Stomach (tissue), 4 donors: ENCODE data around the gene MCCC2.

ENCODE experiments used
- EP300 ChIP-seq: sonication (generic); formaldehyde crosslinking; IDR thresholded peaks from one replicate; pipeline ENCODE4 v1.6.1; 2017; ENCODE audit warnings: antibody characterized with exemption
- POLR2A ChIP-seq, 4 donors: fragments of 450-650 bp; IDR thresholded peaks; one replicate each; pipeline ENCODE4 v1.6.1; 2016; ENCODE audit warnings: antibody characterized with exemption in 4 of 4, control low read depth in 2 of 4, mild to moderate bottlenecking in 1 of 4, moderate library complexity in 1 of 4
- POLR2AphosphoS5 ChIP-seq, 3 donors: sonication (generic); formaldehyde crosslinking; IDR thresholded peaks; one replicate each; pipeline ENCODE4 v1.6.1; 2016; ENCODE audit warnings: antibody characterized with exemption in 3 of 3
- TF ChIP-seq, protein P1 (sequence below), 7 experiments: fragments of 450-650 bp in 4 of 7; fragments of 200-600 bp in 3 of 7; sonication (generic) in 3 of 7; IDR thresholded peaks; one replicate each; pipeline ENCODE4 v1.5.1; 2016 to 2019; ENCODE audit warnings: antibody characterized with exemption in 7 of 7, control low read depth in 2 of 7, mild to moderate bottlenecking in 1 of 7

GRCh38 chr5:71699233-71699632 is 112.1 kb downstream of the MCCC2 start:
- TF ChIP-seq POLR2A (IDR thresholded peaks at IDR 0.05) (no peak), POLR2AphosphoS5 (IDR thresholded peaks at IDR 0.05) (no peak), EP300 (no peak)
- TF ChIP-seq, protein P1, sequence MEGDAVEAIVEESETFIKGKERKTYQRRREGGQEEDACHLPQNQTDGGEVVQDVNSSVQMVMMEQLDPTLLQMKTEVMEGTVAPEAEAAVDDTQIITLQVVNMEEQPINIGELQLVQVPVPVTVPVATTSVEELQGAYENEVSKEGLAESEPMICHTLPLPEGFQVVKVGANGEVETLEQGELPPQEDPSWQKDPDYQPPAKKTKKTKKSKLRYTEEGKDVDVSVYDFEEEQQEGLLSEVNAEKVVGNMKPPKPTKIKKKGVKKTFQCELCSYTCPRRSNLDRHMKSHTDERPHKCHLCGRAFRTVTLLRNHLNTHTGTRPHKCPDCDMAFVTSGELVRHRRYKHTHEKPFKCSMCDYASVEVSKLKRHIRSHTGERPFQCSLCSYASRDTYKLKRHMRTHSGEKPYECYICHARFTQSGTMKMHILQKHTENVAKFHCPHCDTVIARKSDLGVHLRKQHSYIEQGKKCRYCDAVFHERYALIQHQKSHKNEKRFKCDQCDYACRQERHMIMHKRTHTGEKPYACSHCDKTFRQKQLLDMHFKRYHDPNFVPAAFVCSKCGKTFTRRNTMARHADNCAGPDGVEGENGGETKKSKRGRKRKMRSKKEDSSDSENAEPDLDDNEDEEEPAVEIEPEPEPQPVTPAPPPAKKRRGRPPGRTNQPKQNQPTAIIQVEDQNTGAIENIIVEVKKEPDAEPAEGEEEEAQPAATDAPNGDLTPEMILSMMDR (IDR thresholded peaks at IDR 0.05), result no peak
